HuH-7.5 (cell line): ENCODE measurements around the gene LRRIQ4.

Source experiments
- DNase-seq: peaks from one replicate; pipeline ENCODE4 v3.0.0; 2011; ENCODE audit warnings: low spot score

Gene LRRIQ4

DNA sequence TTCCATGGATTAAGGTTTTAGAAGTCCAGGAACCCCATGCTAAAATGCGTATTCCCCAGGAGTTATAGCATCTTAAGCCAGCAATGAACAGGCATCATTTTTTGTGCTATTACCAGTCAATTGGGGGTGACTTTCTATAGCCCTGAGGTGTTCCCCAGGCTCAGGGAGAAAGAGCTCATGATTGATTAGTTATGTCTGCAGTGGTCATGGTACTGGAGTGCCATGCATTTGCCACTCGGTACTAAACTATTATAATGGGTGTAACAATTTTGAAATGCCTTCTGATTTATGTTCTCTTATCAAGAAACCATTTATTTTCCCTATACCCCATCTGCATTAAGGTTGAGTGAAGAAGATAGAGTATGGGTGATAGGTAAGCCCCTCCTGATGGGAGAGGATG lies 45.1 kb downstream of the LRRIQ4 start:
- no peak for DNase-seq

DNA sequence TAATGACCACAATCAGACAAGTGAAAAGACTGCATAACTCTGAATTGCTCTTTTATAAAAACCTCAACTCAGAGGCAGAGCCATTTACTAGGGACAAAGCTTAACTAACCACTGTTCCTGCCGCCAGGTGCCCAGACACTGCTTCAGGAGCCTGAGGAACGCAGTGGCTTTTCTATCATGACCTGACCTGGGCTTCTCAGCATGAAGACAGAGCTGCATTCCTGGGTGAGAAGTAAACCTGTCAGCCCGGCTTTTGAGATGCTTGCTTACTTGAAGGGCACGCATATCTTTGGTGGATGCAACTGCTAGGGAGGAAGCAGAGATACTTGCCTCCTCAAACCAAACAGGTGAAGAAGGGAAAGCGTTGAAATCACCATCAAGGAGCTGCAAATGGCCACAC lies 49.2 kb downstream of the LRRIQ4 start:
- no peak for DNase-seq

GRCh38 chr3:169863458-169863899 lies 50.8 kb downstream of the LRRIQ4 start:
- peak; percentile 25 for DNase-seq

GRCh38 chr3:169864270-169864669 lies 51.6 kb downstream of the LRRIQ4 start:
- DNase-seq, result no peak

DNA sequence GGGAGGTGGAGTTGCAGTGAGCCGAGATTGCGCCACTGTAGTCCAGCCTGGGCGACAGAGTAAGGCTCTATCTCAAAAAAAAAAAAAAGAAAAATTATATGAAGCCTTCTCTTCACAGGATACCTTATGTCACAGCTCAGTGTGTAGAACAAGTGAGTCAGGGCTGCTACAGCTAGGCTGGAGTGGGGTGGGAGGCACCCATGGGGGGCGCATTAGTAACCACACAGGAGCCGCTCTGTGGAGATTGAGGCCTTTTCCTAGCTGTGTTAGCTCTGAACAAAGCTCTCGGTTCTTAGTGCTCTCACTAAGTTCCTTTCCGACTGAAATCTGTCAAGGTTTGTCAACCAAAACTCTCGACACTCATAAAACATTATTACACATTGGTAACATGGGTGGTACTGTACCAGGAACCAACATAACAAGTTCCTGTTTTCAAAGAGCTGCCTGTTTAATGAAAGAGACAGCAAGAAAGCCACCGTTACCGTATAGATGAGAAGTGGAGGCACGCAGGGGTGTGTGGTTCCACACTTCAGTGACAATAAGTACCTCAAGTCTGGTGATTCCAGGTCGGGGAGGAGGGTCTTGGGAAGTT lies 52.6 kb downstream of the LRRIQ4 start:
- DNase-seq, result no peak

GRCh38 chr3:169867584-169868210 lies 55.0 kb downstream of the LRRIQ4 start:
- no peak for DNase-seq

- DNase-seq, result no peak
Observed at GRCh38 chr3:169868369-169868768, 55.7 kb downstream of the LRRIQ4 start.

DNA sequence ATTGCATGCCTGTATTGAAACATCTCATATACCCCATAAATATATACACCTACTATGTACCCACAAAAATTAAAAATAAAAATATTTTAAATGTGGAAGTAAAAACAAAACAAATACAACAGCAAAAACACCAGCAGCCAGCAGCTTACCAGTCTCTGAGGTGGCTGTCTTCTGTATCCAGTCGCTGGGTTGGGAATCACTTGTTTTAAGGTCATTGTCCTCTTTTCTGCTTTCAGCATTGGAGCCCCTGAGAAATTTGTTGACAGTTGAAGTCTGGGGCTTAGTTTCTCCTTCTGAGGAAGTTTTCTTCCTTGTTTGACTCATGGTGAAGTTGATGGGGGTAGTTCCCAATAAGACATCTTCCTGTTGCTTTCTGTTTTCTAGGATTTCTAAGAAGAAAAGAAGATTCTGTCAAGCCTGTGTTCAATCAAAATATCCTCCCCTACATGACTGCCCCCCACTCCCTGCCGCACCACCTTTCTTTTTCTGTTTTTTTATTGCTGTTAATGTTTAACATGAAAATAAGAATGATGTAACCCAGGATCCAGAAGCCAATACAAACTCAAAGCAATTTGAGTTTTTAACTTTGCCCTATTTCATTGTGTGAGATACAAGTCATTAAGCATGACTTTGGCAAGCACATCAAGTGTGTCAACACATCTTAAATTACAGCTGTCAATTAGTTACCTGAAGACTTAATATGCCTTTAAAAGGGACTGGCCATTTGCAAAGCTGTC lies 57.0 kb downstream of the LRRIQ4 start, which contains the start of gene LRRC31:
Gene LRRC31 (minus strand): TSS at position 452 of the 737 bp plus-strand sequence. CDS start 128 bp downstream, at position 324.
- DNase-seq, result no peak

DNA sequence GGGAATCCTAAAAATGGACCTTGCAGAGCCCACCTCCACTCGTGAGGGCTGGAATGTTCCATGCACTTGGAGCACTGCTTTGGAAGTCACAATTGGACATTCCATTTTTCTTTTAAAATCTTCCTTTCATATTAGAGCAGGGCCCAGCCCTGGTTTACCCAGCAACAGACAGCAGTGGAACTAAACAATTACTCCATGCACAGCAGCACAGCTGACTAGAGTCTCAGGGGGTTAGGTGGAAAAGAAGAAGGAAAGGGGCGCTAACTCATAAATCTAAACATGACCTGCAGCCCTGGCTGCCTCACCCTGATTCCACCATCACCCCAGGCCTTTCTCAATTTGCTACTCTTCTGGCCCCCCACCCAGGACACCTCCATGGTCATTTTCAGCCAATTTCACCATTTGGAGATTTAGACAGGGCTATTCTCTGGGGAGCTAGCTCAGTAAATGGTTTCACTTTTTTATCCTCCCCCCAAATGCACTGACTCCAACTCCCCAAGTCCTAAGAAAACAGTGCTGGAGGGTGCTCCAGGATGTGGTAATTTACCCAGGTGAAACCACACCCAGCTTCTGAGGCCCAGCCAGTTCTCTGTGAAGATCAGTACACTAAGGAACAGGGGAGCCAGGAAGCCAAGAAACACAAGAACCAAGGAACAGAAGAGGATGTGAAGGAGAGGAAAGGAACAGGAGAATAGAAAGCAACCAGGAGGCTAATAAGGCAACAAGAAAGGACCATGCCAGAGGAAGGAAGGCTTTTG lies 58.6 kb downstream of the LRRIQ4 start:
- no peak for DNase-seq

- DNase-seq, result no peak
Observed at GRCh38 chr3:169879013-169879557, 66.4 kb downstream of the LRRIQ4 start.

GRCh38 chr3:169879845-169880575 lies 67.3 kb downstream of the LRRIQ4 start:
- no peak for DNase-seq

DNA sequence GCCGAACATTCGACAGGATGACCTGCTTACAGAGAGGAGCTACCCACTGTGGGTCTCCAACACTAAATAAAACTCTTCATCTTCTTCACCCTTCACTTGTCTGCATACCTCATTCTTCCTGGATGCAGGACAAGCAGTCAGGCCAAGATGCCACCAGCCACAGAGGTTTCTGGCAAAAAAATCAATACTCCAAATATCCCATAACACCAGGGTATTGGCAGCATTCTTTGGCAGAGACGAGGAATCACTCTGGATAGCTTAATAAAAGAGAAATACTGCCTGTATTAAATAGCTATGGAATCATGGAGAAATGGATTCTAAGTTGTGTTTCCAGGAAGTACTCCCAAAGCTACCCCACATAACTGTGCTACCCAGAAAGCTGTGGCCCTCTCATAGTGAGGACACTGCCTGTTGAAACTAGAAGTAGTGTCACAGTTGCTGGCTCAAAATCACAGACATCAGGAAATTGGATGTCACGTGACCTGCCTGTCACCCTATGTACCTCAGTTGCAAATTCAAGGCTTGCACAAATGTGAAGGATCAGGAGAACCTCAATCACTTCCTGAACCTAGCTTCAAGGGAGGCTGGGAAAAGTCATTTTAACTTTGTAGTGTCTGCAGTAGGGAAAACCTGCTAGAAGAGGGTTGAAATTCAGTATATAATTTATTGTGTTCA lies 68.0 kb downstream of the LRRIQ4 start:
- DNase-seq, result no peak

GRCh38 chr3:169886671-169887070 lies 74.0 kb downstream of the LRRIQ4 start:
- DNase-seq, result no peak
